Neutrophil (primary cell): ENCODE results near the gene ZER1.
A peak's percentile ranks its signal among the peaks of the same experiment; 100 is the strongest.

Experiments
- H3K27ac ChIP-seq: fragments of 200-600 bp; sonication (generic); 2 replicates; pipeline ENCODE4 v1.5.1; 2016; ENCODE audit warnings: mild to moderate bottlenecking, moderate library complexity
- H3K27me3 ChIP-seq: fragments of 200-600 bp; sonication (generic); 2 replicates; pipeline ENCODE4 v1.6.0; 2016; ENCODE audit warnings: mild to moderate bottlenecking
- H3K36me3 ChIP-seq: fragments of 200-600 bp; sonication (generic); 2 replicates; pipeline ENCODE4 v1.5.1; 2017
- H3K4me1 ChIP-seq, 2 experiments: fragments of 200-600 bp in 1 of 2; sonication (generic) in 1 of 2; 1 replicate in 1 of 2; 2 replicates in 1 of 2; pipeline versions ENCODE4 v1.5.1 to v1.6.1; 2013 to 2016; ENCODE audit warnings: low read depth in 1 of 2, low read length in 1 of 2, mild to moderate bottlenecking in 1 of 2, moderate library complexity in 1 of 2; ENCODE audit not compliant: control insufficient read depth in 1 of 2, insufficient read depth in 1 of 2
- H3K4me3 ChIP-seq, 2 experiments: fragments of 200-600 bp in 1 of 2; sonication (generic) in 1 of 2; 1 replicate in 1 of 2; 2 replicates in 1 of 2; pipeline ENCODE4 v1.5.1; 2013 to 2016; ENCODE audit warnings: low read depth in 1 of 2, low read length in 1 of 2, mild to moderate bottlenecking in 1 of 2, moderate library complexity in 1 of 2
- H3K9me3 ChIP-seq: fragments of 200-600 bp; sonication (generic); 2 replicates; pipeline ENCODE4 v1.5.1; 2016
- TF ChIP-seq, protein P1 (sequence below): fragments of 200-600 bp; sonication (generic); IDR thresholded peaks from 2 replicates; pipeline ENCODE4 v1.5.1; 2016; ENCODE audit warnings: antibody characterized with exemption

Gene ZER1

DNA sequence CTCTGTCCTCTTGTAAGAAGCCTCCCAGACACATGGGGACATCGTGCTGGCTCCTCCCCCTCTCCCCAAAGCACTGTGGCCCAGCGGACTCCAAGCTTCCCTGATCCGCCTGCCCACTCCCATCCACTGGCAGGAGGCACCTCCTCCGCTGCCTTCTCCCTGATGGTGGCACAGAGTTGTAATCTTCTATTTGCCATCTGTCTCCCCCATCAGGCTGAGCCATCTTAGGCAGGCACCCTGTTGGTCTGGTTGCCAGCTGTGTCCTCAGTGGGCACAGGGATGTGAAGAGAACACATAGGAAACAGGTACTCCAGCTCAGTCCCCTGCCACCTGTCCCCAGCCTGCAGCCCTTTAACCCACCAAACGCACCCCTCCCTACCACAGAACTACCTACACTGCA lies 42.4 kb downstream of the ZER1 start:
- no peak overlapping the region for H3K4me3 ChIP-seq
- no peak overlapping the region for H3K27ac ChIP-seq
- H3K9me3 ChIP-seq: no peaks in the 10 kb centered on the region
- H3K27me3 ChIP-seq: no peaks in the 10 kb centered on the region
- H3K4me1 ChIP-seq: peaks cover 8 to 9% of the 10 kb centered on the region in 2 experiments
- H3K36me3 ChIP-seq: peaks cover 41% of the 10 kb centered on the region
- TF ChIP-seq, protein P1, sequence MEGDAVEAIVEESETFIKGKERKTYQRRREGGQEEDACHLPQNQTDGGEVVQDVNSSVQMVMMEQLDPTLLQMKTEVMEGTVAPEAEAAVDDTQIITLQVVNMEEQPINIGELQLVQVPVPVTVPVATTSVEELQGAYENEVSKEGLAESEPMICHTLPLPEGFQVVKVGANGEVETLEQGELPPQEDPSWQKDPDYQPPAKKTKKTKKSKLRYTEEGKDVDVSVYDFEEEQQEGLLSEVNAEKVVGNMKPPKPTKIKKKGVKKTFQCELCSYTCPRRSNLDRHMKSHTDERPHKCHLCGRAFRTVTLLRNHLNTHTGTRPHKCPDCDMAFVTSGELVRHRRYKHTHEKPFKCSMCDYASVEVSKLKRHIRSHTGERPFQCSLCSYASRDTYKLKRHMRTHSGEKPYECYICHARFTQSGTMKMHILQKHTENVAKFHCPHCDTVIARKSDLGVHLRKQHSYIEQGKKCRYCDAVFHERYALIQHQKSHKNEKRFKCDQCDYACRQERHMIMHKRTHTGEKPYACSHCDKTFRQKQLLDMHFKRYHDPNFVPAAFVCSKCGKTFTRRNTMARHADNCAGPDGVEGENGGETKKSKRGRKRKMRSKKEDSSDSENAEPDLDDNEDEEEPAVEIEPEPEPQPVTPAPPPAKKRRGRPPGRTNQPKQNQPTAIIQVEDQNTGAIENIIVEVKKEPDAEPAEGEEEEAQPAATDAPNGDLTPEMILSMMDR: no peak

DNA sequence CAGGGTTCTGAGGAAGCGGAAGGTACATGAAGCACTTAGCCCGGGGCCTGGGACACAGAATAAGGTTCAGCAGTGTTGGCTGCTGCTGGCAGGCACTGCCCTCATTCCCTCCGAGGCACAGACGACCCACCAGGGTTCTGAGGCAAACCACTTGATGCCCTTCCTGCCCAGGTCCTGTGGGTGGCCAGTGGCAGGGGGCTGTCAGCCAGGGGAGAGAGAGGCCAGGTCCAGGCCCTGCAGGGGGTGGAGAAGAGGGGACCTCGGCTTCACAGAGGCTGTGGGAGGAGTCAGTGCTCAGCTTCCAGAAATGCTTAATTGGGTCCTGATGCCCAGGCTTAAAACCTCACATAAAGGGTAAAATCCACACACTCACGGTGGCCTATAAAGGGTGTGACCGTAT lies 43.4 kb downstream of the ZER1 start:
- Histone ChIP-seq H3K9me3 (no peaks in the 10 kb centered on the region), H3K4me1 (peaks cover 14 to 16% of the 10 kb centered on the region in 2 experiments), H3K36me3 (peaks cover 36% of the 10 kb centered on the region), H3K27me3 (no peaks in the 10 kb centered on the region), H3K27ac (no peak overlapping the region), H3K4me3 (no peak overlapping the region)
- TF ChIP-seq, protein P1: no peak

DNA sequence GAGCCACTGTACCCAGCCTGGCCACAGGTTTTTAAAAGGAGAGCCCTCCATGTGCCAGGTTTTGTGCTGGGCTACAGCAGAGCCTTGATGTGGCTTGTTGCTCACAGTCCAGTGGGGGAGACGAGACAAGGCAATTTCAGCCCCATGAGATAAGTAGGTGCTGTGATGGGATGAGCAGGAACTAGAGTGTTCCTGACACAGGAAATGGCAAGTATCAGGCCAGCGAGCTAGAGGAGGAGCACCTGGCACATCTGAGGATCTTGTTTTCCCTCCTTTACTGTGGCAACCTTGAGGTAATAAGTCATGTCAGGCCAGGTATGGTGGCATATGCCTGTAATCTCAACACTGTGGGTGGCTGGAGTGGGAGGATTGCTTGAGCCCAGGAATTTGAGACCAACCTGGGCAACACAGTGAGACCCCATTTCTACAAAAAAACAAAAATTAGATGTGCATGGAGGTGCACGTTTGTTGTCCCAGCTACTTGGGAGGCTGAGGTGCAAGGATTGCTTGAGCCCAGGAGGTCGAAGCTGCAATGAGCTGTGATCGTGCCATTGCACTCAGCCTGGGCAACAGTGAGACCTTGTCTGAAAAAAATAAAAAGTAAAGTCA lies 44.0 kb downstream of the ZER1 start:
- Histone ChIP-seq H3K9me3 (no peaks in the 10 kb centered on the region), H3K27ac (no peak overlapping the region), H3K4me3 (no peak overlapping the region), H3K36me3 (peaks cover 30% of the 10 kb centered on the region), H3K4me1 (peaks cover 19 to 20% of the 10 kb centered on the region in 2 experiments), H3K27me3 (no peaks in the 10 kb centered on the region)
- TF ChIP-seq, protein P1: no peak

DNA sequence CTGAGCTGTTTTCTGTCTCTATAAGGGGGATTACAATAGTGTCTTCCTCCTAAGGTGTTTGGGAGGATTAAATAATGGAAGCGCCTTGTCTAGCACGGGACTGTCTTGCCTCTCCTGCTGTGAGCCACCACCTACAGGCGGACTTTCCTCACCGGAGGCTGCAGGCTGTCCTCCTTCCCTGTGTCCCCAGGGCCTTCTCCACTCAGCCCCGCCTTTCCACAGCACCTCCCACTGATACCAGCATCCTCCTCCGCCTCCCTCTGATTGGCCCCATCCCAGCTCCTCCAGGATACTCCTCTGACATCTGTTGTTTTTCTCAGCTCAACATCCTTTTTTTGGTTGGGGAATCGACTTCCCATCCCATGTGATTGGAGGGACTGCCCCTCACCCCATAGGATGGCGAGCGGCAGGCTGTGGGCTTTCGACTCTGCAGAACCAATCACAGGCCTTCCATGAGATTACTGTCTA lies 46.9 kb downstream of the ZER1 start:
- TF ChIP-seq, protein P1: no peak
- Histone ChIP-seq H3K4me1 (peaks cover 20 to 21% of the 10 kb centered on the region in 2 experiments), H3K36me3 (peaks cover 30% of the 10 kb centered on the region), H3K4me3 (peak overlapping the region; percentile 78 to 88), H3K27ac (peak overlapping the region; percentile 82), H3K9me3 (no peaks in the 10 kb centered on the region), H3K27me3 (no peaks in the 10 kb centered on the region)

DNA sequence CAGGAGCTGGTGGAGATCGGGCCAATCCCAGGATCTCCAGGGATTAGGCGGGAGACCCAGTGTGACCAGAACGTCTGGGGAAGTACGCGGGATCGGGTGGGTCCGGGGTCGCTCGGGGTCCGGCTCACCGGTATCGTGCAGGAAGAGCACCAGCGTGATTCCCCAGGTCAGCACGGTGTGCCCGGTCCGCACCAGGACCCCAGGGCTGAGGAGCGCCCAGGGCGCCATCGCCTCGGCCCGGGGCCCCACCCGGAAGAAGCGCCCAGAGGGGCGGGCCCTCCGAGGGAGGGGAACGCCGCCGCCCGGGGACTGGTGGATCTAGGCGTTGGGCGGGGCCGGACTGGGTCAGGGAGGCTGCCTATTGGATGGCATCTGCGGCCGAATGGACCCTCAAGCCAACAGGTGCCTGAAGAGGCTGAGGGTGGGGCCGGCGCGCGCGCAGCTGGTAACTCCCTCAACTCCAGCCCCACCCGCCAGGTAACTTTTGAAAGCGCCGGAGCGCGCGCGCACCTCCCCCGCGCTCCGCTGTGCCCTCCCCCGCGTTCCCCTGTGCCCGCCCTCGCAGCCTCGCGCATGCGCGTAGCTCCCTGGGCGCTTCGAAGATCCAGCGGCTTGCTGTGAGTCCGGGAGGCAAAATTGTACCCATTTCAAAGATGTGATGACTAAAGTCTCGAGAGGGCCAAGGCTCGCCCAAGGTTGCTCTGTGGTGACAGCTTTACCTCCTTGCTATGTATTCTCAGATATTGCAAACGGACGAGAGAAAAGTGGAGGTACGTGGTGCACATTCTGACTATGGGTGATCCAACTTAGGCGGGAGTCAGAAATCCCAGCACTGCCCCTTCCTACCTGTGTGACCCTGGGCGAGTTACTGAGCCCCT lies 47.6 kb downstream of the ZER1 start, which contains the start of gene ZDHHC12:
Gene ZDHHC12, minus strand, starts transcription at position 262 of the 878 bp plus-strand sequence. Its CDS starts 34 bp downstream, at position 228.
- TF ChIP-seq, protein P1: peak; percentile 29
- peak within 1 kb of the TSS; percentile 78 to 88 for H3K4me3 ChIP-seq
- peaks cover 20 to 21% of the 10 kb centered on the region in 2 experiments for H3K4me1 ChIP-seq

More for the DNA sequence above, 47.6 kb downstream of the ZER1 start, which contains the start of gene ZDHHC12:
- Histone ChIP-seq H3K9me3 (no peaks in the 10 kb centered on the region), H3K27ac (peak within 1 kb of the TSS; percentile 82), H3K36me3 (peaks cover 34% of the 10 kb centered on the region), H3K27me3 (no peaks in the 10 kb centered on the region)
